COLO829 (cell line): ENCODE data around the gene IFT122.
A peak's percentile ranks its signal among the peaks of the same experiment; 100 is the strongest.
"Not testable (repeated sequence)": the region's sequence is repeated elsewhere in the genome, so short reads cannot be mapped to it uniquely, and the experiment has no call there.

ENCODE experiments used
- DNase-seq: peaks from one replicate; pipeline ENCODE4 v3.0.0; 2012; ENCODE audit warnings: low spot score

IFT122 gene

DNA sequence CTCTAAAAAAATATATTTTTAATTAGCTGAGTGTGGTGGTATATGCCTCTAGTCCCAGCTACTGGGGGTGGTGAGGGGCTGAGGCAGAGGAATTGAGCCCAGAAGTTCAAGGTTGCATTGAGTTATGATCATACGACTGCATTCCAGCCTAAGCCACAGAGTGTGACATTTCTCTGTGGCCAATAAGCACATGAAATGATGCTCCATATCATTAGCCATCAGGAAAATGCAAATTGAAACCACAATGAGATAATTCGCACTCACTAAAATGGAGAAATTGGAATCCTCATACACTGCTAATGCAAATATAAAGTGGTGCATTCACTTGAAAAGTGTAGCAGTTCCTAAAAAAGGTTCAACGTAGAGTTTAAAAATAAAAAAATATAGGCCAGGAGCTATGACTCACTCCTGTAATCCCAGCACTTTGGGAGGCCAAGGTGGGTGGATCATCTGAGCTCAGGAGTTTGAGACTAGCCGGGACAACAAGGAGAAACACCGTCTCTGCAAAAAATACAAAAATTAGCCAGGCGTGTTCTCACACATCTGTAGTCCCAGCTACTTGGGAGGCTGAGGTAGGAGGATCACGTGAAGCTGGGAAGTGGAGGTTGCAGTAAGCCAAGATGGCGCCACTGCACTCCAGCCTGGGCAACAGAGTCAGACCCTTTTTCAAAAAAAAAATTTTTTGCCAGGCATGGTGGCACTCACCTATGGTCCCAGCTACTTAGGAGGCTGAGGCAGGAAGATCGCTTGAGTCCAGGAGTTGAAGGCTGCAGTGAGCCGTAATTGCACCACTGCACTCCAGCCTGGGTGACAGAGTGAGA is 35.2 kb downstream of the IFT122 start:
- DNase-seq: no peak

GRCh38 chr3:129475863-129476262 is 35.8 kb downstream of the IFT122 start:
- no peak for DNase-seq

GRCh38 chr3:129476586-129476985 is 36.6 kb downstream of the IFT122 start:
- no peak for DNase-seq

- not testable (repeated sequence) for DNase-seq
These were observed 41.3 kb downstream of the IFT122 start for GRCh38 chr3:129481225-129481765.

DNA sequence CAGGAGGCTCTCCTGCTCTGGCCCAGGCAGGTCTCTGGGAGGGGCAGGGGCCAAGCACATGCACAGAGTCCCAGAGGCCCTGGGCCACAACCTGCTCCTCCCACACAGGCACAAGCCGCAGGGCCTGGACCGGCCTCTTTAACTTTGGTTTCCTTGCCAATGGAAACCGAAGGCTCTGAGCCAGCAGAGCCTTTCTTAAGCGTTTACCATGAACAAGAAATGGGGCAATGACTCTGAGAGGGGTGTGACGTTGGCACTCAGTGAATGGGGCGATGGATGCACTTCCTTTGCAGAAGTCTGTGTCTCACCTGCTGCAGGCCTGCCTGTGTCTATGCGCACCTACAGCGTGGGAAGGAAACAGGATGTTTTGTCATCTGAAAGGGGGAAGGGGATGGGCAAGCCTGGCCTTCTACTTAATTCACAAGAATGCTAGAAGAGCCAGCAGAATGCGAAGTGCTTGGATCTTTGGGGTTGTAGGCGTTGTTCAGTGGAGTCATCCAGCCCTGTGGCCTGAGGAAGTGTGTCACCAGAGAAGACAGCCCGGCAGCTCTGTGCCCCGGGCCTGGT is 41.8 kb downstream of the IFT122 start:
- no peak for DNase-seq

- DNase-seq: no peak
These were observed 42.7 kb downstream of the IFT122 start for GRCh38 chr3:129482721-129483120.

DNA sequence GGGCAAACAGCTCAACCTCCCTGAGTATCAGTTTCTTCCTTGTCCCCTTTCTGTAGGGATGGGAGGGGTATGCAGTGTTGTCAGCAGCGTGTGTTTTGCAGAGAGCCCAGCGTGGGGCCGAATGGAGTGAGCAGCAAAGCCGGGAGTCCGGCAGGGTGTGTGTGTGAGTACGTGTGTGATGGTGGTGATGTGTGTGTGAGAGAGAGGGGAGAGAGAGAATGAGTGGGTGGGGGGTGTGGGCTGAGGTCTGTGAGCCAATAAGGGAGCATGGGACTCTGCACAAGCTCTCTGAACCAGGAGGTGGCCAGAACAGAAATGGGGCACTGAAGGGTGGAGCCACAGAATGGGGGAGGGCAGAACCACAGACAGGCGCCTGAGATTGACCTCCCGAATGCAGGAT is 43.8 kb downstream of the IFT122 start:
- no peak for DNase-seq

- not testable (repeated sequence) for DNase-seq
These were observed 45.1 kb downstream of the IFT122 start for GRCh38 chr3:129485146-129485545.

DNA sequence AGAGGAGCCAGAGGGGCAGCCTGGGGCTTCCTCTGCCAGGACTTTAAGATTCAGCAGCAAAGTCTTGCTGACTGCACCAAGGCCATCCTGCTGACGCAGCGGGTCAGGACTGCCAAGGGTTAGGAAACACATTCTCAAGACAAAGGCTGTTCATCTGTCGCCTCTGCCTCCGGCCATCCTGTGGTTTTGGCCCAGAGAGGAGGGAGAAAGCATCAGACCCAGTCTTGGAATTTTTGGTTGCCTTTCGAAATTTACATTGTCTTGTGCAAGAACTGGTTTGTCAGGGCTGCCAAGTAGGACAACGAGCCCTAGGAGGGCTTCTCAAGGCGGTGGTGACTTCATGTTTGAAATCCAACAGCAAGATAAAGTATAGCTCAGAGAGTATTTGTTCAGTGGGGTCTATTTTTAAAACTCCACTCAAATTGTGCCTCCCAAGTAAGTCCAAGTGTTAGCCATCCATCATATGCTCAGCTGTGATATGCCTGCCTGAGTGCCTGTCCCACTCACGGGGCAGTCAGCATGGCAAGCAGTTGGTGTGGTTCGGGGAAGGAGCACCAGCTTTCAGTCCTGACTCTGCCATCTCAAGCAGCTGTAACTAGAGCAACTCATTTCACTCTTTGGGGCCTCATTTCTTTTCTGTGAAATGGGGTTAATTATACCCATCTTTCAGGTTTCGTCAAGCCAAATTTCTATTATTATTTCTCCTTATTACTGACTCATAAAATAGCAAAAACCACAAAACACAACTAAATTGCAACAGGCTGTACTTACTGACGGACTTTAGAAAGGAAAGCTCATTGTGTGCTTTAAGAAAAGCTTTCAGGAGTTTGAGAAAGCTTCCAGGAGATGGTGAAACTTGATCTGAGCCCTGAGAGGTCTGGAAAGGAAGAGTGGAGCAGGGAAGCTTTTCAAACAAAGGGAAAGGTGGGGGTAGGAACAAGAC is 46.0 kb downstream of the IFT122 start:
- peak; percentile 67 for DNase-seq

DNA sequence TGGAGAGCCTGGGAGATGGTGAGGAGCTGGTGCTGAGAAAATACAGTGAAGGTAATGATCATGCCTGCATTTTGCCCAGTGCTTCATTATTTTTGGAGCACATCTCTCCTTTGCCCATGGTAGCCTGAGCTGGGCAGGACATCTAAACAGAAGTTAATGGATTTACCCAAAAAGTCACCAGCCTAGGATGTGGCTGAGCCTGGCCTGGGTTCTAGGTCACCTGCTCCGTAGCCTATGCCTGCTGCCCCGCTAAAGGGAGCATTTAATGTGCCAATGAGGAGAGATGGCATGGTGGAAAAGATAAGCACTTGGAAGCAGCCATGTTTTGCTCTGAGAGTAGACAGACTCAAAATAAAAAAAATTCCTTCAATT is 46.6 kb downstream of the IFT122 start:
- DNase-seq: no peak

DNA sequence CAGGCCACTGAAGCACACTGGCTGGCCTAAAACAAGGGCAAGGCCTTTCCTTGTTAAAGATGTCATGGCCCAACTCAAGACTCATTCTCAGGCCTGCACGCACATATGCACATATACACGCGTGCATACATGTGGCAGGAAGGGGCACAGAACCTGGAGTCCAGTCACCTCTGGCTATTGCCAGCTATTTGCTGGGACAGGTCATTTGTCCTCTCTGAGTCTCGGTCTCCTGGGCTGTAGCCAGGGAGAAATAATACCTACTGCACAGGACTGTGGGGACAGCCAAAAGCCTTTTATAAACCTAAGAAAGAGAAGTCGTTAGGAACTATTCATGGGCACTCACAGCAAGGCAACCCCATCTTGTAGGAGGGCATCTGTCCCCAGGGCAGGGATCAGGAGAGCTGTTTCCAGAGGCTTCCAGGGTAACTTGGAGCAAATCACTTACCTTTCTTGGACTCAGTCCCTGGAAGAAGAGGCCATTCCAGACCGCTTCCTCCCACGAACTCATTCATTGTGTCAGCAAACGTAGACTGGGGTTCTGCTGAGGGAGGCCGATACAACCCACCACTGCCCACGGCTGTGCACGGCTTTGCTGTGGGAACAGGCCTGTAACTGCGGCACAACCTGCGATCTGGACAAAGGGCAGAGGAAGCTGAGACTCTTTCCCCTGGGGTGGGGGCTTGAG is 47.3 kb downstream of the IFT122 start:
- DNase-seq: no peak

DNA sequence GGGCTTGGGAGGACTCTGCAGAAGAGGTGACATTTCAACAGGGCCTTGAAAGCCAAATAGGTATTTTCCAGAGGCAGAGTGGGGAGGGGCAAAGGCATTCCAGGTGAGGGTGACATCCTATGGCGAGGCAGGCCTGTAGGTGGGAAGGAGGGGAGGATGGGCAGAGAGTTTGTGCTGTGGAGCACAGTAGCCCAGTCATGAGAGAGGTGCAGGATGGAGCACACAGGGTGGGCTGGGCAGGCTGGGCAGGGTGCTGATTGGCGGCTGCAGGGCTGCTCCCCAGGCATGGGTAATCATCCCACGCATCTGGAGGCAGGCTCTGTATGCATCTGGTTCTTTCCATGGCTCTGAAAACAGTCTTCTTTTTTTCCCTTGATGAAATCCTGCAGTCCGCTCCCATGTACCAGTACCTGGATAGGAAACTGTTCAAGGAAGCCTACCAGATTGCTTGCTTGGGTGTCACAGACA is 47.9 kb downstream of the IFT122 start:
- DNase-seq: not testable (repeated sequence)

- not testable (repeated sequence) for DNase-seq
These were observed 49.2 kb downstream of the IFT122 start for GRCh38 chr3:129489258-129489657.

DNA sequence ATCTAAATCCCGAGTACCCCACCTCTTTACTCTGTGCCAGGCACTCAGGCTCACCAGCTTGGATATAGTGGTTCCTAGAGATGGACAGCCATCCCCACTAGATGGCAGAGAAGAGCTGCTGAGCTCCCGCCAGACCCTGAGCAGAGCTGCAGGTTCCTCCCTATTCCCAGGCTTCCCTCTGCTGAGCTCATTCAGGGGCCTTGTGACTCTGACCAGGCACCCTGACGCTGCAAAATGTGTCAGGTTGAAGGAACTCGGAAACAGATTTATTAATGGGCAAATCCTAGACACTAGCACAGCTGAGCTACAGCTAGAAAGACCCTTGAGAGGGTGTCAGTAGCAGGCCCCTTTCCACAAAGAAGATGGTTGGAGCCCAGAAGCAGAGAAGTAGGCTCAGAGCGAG is 50.2 kb downstream of the IFT122 start:
- DNase-seq: peak; percentile 98

DNA sequence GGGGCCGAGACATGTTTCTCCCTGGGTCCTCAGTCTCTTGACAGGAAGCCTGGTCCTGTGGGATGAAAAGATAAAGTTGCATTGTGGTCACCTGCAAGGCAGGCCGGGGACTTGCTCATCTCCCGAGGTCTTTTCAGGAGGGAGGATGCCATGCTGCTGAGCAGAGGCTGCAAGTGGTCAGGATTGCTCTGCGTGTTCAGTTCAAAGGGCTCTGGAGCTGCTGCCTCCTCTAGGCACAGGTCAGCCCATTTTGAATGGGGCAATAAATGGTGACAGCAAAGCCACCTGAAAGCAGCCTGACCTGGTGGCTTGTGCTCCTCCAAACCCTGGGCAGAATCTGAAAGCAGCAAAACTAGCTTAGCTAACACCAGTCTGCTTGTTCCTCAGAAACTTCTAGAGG is 51.1 kb downstream of the IFT122 start:
- DNase-seq: not testable (repeated sequence)

DNA sequence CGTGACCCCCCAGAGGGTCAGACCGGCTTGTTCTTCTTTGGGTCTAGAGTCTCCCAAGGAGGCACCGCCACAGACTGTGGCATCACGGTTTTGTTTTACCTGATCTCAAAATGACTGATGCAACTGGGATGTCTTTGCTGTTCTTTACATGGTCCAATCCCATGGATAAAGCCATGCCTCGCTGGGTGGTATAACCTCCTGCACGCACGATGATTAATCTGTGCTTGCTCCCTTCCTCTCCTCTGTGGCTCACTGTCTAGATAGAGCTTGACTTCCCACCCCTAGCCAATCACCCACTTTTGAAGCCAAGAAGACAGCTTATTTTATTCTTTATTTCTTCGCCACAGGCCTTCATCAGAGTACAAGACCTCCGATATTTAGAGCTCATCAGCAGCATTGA is 51.8 kb downstream of the IFT122 start:
- DNase-seq: no peak

DNA sequence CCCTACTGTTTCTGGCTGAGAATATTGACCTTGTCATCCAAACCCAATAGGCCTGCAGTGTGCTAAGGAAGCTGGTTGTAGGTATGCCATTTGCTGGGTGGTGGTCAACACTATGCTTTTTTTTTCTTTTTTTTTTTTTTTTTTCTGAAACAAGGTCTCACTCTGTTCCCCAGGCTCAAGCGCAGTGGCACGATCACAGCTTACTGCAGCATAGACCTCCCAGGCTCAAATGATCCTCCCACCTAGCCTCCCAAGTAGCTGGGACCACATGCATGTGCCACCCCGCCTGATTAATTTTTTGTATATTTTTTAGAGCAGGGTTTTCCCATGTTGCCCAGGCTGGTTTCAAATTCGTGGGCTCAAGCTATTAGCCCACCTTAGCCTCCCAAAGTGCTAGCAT is 52.7 kb downstream of the IFT122 start:
- no peak for DNase-seq

DNA sequence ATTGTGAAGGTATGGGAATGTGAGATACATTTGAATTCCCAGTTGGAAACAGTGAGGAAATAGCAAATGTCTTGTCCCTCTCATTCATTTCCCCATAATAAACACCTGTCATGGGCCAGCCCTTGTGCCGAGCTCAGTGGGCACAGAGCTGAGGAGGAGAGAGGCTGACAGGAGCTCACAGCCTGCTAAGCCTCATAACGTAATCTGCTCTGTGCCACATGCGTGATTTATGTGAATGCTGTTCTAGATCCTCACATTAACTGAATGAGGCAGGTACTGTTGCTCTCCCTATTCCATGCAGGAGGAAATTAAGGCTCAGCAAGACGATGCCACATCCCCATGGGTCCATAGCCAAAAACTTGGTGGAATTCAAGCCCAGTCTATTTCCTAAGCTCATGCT is 53.2 kb downstream of the IFT122 start:
- no peak for DNase-seq

GRCh38 chr3:129494499-129494898 is 54.5 kb downstream of the IFT122 start:
- not testable (repeated sequence) for DNase-seq

DNA sequence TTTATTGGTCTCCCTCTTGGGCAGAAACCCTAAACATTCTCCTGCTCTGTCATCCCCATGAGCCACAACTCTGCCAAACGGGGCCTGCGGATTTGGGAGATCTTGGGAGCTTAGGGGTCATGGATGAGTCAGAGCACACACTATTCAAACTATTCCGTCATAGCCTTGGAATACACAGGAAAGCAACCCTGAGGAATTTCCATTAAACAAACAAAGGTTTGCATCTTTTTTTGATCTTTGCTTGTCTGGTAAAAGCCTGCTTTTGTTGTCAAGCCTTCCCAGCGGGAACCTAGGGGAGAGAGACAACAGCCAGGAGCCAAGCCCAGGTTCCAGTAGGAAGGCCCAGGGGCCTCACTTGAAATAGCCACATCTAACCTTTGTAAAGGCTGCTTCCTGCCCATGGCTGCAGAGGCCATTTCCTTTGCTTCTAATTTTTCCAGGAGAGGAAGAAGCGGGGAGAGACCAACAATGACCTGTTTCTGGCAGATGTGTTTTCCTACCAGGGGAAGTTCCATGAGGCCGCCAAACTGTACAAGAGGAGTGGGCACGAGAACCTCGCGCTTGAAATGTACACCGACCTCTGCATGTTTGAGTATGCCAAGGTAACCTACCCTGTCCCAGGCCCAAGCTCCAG is 55.1 kb downstream of the IFT122 start:
- DNase-seq: not testable (repeated sequence)

- DNase-seq: not testable (repeated sequence)
These were observed 57.9 kb downstream of the IFT122 start for GRCh38 chr3:129497876-129498275.
